HG03565 (cell line): ENCODE results near the gene ST8SIA1.

ENCODE experiments used
- ATAC-seq: cut with Tn5 transposase; IDR thresholded peaks from one replicate; pipeline ENCODE4 v1.9.1; 2021; ENCODE audit warnings: mild to moderate bottlenecking, moderate library complexity; ENCODE audit not compliant: unreplicated experiment

Gene ST8SIA1

DNA sequence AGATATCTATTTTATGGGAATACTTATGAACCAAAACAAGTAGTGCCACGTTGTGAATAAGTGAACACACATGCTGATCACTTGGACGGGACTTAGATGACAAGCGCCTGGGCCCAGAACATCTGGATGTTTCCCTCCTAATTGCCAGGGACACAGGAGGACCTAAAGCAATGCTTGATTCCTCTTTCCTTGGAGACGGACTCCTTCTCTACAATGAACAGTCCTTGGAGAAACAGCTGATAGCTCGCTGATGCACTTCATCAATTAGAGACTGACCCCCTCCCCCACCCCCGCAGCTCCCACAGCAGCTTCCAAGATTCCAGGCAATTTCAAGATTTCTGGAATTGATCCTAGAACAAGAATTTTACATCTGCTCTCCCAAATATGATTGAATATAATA, 86.4 kb downstream of the ST8SIA1 start:
- no peak for ATAC-seq

DNA sequence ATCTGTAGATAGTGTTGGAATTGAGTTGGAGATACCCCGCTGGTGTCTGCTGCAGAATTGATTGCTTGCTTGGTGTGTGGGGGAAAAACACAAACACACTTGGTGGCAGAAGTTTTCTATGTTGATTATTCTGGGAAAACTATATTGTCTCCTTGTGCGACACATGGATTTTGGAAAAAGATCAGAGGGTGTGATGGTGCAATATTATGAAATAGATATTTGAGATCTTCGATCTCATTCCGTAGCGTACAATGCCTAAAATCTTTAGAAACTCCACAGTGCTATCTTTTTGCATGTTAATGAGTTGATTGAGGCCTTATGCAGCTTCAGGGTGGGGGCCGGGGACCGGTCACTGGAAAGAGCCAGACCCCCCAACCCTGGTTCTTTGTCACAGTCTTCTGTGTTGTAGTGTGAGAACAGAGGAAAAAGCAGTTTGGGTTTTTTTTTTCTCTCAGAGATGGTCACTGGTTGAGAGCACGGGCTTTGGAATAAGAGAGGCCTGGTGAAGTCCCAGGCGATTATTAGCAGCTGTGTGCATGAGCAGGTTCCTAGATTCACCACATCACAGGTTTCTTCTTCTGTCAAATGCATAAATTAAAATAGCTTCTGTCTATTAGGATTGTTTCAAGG, 88.2 kb downstream of the ST8SIA1 start:
- ATAC-seq, result no peak

DNA sequence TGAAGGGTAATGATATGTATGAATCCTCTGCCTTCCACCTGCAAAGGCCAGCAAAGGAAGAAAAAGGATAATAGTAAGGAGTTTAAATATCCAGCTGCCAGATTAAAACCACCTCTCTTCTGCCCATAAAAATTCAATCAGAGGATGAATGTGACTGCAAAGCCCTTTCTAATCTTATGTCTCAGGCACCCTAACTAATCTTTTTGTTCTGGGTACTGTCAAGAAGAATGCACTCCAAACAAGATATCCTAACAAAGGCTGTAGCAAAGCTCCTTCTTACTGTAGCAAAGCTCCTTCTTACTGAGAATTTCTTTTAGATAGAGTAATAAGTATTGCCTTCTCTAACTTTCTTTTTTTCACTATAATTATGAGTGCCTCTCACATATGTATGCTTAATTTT, 91.8 kb downstream of the ST8SIA1 start:
- ATAC-seq, result no peak

DNA sequence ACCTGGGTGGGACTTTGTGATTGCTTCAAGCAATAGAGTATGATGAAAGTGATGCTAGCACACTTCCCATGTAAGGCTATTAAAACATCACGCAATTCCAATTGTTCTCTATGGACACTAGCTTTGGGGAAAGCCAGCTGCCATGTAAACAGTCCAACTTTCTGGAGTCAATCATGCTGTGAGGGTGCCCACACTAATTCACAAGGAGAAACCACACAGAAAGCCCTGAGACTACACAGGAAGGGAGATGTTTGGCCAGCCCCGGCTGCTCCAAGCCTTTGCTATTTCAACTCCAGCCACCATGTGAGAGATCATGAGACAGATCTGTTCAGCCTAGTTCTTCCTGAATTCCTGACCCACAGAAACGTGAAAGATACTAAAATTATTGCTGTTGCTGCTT, 96.3 kb downstream of the ST8SIA1 start:
- no peak for ATAC-seq

DNA sequence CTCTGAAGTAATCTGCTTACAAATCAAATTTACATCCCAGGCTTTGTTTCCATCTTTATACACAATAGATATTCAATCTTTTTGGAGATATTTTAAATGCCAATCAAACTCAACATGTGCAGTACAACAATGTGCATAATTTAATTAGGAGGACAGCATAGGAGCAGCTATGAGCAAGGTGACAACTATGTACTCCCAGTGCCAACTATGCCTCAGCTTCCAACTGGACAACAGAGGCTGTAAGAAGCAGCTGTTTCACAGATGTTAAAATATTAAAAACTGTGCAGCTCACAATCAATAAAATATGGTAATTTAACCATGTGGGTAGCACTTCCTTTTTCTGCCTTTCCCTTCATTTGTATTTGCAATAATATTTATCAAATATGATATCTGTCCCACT, 99.9 kb downstream of the ST8SIA1 start:
- ATAC-seq, result no peak

DNA sequence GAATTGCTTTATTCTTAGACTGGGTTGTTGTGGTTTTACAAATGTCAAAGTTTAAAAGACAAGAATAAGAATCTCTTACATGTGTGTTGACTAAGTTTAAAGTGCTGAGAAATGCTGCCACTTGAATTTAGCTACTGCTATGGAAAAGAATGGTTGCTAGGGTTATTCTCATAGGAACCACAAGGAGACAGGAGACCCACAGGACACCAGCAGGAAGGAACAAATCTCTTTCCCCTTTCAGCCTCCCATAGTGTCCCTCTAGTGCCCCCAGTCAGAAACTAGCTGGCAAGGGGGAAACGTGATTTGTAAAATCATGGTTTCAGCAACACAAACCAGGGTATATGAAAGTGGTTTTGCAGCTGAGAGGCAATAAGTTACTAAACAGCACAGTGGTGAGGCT, 102.7 kb downstream of the ST8SIA1 start:
- ATAC-seq, result no peak

DNA sequence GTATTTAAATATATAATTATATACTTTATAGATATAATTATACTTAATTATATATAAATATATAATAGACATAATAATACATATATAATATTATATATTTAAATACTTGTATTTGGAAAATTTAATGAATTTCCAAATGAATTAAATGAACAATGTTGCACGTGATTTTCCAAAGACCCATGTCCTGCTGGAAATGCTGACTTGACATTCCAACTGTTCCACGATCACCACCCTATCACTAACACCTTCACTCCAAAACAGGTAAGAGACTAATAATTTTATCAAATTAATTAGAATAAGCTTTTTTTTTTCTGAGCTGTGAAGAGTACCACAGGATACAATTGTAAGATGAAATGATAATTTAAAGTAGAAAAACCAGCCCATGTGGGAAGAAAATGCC, 103.4 kb downstream of the ST8SIA1 start:
- ATAC-seq, result no peak

DNA sequence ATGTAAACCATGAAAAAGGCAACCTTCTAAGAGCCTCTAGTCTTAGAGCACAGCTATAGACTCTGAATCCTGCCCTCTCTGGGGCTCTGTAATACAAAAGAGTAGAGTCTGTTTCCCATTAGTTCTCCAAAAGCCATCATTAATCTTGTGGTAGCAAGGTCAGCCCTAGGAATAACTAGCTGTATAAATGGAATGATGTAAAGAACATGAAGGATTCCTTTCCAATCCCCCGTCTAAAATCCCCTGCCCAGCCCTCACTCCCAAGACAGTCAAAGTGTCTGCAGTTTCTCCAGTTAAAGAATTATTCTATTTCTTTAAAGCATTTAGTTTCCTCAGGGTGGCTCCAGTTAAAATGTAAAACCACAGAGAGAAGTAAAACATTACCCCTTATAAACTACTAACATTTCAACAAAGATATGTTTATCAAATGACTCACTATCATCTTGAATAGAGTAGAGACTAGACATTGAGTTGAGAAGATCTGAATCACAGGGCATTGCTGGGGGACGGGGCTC, 104.2 kb downstream of the ST8SIA1 start:
- ATAC-seq, result no peak

DNA sequence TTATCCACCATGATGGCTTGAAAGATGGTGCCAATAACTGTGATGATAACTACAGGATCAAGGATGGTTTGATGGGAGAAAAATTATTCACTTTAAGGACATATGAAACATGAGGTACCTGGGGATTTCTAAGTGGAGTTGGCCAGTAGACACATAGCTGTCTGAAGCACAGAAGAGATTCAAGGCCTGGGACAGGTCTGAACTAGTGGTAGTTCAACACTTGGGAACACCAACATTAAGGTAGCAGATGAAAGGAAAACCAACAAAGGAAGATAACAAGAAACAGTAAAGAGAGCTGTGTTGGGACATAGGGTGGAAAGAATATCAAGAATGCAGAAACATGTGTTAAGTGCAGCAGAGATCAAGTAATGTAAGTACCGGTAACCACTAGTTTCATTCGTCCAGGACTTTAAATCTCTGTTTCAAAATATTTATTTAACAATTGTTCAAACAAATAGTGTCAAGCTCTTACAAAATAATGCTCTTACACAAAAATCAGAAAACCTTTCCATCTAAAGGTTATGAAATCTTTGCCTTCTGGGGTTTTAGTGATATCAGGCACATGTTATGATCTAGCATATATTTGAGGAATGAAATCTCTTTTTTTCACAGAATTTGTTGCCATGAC, 104.7 kb downstream of the ST8SIA1 start:
- ATAC-seq, result no peak

DNA sequence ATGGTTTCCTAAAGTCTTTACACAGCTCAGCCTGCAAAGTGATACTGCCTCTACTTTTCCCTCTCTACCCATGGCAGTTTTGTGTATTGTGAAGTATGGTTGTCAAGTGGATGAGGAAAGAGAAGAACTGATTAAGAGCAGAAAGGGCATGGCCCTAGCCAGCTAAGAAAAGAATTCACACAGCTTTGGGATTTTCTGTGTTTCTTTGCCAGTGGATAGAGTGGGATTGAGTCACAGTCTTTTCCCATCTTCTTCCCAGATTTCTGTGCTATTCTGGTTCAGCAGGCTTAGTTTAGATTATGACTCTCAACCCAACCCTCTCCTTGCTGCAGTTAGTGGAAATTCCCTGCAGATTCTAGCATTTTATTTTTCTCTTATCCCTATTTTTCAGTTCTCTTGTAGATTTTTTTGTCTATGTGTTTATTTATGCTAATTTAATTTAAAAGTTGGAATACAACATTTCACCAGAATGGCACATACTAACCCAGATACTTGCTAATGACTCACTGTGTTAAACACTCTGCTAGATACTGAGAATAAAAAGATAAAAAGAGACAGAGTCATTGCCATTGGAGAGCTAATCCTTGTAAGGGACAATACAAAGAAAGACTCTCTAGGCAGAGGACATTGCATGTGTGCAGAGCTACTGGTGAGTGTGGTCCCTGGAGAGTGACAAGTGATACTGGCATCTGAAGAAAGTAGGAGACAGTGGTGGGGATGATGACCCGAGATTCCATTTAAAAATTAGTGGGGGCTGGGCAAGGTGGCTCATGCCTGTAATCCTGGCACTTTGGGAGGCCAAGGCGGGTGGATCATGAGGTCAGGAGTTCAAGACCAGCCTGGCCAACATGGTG, 106.3 kb downstream of the ST8SIA1 start:
- ATAC-seq, result no peak

DNA sequence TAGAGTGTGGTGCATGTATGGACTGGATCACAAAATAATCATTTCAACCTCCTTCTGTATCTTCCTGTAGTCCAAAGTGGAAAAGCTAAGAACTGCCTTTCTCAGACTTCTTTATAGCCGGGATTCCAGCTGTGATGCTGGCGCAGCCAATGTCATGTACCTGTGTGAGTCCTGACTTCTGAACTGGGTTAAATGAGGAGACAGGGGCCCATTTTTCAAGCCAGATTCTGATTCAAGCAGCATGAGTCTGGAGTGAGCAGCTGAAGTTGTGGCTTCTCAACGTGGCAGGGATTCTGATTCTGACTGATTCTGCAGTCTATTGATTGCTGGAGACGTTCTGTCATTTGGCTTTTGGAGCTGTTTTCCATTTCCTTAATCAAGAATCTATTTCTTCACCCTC, 111.2 kb downstream of the ST8SIA1 start:
- ATAC-seq, result no peak

DNA sequence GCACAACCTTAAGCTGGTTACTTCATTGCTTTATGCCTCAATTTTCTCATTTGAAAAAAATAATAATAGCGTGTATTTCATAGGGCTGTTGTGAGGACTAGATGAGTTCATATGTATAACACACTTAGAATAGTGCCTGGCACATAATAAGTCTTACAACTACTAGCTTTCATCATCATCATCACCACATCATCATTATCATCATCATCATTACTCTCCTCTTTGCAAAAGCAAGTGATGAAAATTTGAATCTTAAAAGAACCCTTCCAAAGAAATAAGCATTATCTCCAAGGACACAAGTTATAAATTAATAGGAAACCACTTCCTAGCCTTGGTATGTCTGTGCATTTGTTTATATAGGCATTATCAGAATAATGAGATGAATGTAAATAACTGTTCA, 117.0 kb downstream of the ST8SIA1 start:
- ATAC-seq, result no peak

DNA sequence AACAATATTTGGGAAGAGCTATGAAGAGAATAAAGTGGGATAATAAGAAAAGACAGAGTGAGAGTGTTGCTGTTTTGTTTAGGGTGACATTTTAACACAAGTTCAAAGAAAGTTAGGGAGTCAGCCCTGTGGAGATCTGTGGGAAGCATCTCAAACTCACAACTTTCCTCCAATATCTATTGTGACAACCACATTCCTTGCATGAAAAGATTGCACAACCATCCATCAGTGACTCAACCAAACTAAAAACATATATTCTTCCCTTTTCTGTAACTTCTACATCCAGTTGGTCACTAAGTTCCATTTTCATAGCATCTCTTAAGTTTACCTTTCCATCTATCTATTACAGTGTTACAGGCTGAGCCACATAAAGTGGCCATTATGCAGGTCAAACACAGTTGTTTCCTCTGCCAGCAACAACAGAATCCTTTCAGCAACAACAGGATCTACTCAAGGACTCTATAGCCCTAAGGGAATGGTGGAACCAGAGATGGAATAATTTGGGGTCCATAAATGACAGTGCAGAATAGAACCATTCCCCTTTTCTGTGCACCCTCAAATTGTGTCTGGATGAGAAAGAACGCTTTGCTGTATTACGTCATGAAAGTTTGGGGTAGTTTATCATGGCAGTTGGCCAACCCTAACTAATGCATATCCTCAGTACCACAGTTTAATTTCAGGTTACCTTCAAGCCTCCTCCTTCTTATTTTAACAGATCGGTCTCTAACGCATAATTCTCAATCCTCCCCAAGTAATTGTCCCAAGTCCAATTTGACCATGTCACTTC, 118.8 kb downstream of the ST8SIA1 start:
- no peak for ATAC-seq

DNA sequence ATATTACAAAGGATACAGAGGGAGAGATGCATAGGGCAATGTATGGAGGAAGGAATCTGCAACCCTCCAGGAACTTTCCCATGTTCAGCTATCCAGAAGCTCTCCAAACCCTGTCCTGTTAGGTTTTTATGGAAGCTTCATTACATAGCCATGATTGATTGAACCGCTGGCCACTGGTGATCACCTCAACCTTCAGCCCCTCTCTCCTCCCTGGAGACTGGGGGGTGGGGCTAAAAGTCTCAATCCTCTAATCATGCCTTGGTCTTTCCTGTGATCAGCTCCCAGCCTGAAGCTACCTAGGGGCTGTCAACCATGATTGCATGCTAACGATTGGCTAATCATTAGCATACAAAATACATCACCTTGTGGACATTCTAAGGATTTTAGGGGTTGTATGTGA, 123.4 kb downstream of the ST8SIA1 start:
- no peak for ATAC-seq

DNA sequence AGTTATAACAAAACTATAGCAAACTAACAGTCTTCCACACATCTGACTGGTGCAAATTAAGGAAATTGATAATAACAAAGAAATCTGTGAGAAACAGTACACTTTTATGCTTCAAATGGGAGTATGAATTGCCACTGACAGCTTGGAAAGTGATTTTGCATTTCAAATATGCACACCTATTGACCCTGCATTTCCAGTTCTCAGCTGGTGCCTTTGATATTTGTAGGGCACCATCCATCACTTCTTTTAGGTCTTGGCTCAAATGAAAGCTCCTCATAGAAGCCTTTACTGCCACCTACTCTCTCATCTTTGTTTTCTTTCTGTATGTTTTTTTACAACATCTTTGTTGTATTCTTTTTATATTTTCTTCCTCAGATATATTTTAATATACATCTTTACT, 125.1 kb downstream of the ST8SIA1 start:
- no peak for ATAC-seq

DNA sequence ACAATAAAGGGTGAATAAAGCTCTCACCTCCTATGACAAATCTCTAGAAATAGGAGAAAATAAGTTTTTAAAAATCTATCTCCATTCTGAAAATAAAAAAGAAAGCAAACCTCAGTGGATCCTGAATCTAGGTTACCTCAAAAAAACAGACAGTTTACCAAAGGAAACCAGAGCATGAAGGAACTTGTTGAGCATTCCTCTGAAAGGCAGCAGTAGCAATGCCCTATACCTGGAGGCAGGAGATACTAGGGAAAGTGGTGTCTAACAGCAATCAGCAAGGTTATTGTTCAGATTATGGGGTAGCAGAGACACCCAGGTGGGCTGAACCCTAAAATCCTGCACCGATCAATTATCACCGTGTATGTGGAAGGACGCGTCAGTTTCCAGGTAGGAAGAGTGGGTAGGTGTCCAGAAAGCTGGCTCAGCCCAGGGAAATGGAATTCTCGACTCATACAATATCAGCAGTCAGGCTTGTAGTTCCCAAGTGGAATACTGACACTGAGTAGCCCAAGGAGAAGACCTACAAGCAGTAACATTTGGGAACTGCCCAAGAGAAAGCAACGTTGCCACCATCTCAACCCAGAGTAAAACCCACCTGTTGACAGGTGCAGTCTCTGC, 128.3 kb downstream of the ST8SIA1 start:
- ATAC-seq, result no peak

DNA sequence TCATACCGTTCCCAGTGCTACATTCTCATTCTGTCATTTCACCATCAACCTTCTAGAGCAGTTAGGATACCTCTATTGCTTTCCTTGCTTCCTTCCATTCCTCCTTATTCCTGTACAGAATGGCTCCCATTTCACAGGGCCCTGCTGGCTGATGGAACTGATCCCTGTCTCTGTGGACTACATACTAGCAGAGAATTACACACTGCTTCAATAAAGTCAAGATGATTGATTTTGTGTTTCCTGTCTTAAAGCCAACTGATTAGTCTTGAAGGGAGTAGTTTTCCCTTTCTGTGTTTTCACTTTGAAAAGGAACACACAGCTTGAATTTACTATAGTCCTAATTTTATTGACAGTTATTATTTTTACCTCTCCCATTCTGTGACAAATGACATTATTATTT, 130.1 kb downstream of the ST8SIA1 start:
- no peak for ATAC-seq

DNA sequence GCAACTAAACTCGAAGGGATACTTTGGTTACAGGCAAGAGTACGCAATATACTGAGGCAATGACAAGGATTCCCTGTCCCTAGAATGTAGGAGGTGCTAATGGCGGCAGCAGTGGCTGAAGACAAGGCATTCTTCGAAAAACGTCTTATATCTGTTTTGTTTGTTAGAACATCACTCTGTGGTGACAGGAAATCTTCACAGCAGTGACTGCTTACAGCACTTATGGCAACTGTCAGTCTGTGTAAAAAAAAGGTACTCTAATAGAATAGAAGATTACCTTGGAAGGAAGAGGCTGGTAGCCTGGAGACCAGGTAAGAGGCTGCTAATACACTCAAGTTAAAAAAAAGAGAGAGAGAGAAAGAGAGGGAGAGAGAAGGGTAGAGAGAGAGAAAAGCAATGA, 131.7 kb downstream of the ST8SIA1 start:
- no peak for ATAC-seq

DNA sequence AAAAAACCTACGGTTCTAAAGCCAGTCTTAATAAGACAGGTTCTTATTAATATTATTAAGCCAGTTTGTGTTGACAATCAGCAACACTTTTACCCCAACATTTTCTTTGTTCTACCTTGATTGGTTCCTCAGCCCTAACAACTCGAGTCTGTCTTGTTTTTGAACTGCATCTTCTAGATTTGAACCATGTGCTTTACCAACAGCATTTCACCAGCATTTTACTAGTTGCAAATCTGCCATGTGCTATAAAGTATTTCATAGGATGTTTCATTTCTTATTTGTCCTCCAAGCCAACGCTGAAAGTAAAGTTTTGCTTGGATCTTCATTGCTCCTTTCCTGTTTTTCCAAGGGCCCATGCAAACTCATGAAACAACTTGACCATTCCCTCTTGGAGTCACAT, 133.4 kb downstream of the ST8SIA1 start:
- no peak for ATAC-seq

DNA sequence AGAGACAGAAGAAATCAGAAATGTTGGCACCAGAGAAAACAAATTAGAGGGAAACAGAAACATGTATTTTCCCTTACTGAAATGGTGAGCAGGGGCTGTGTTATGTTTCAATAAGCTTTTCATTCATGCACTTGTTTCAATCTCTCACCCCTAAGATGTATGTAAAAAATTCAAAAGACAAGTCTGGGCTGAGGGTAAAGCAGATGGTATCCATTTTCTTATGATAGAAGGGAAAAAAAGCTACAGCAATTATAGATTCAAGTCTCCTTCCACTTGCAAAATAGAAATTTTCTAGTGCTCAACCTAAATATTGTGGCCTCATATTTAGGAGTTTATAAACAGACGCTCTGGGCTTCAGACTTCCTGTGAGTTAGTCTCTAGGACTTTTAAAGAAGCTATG, 138.3 kb downstream of the ST8SIA1 start:
- ATAC-seq, result no peak

DNA sequence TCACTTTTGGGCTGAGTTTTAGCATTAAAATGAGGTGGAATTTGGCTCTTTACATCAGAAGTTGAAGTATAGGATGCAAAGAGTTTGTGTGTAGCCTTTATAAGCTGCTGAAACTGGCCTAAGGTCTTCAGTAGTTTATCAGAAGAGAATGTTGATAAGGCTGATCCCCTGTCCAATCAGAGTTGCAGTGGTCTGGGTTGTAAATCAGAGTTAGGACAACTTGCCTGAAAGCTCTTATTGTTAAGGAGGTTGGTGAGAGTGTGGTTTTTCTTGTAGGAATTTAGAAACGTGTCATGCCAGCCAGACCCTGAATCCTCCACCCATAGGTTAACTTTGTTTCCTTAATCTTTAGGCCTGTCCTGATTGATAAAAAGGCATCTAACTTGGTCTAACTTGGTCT, 143.5 kb downstream of the ST8SIA1 start:
- no peak for ATAC-seq
